GM12875 (cell line): ENCODE results near the gene PERP.

Experiments
- H3K4me3 ChIP-seq: one replicate; pipeline ENCODE4 v1.5.1; 2011; ENCODE audit warnings: low read depth, low read length, control low read depth
- TF ChIP-seq, protein P1 (sequence below): IDR thresholded peaks from 2 replicates; pipeline ENCODE4 v1.5.1; 2011; ENCODE audit warnings: low read depth, mild to moderate bottlenecking, control low read depth, inconsistent platforms, low read length, moderate library complexity, borderline replicate concordance; ENCODE audit not compliant: insufficient read depth

The PERP gene

DNA sequence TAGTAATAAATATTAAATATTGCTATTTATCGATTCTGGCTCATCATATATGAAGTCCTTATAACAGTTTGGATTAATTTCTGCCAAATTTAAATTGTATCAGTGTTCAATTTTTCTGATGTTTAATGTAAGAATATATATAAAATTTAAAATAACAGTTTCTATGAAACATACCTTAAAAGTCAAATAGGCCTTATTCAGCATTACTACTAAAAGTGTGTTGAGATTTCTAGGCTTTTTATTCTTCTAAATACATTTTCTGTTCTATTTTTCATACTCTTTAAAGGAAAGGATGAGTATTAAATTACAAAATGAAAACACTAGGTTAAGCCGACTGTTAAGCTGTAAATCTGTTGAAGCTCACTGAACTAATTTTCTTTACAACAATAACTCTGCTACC lies 13.6 kb downstream of the PERP start:
- TF ChIP-seq, protein P1, sequence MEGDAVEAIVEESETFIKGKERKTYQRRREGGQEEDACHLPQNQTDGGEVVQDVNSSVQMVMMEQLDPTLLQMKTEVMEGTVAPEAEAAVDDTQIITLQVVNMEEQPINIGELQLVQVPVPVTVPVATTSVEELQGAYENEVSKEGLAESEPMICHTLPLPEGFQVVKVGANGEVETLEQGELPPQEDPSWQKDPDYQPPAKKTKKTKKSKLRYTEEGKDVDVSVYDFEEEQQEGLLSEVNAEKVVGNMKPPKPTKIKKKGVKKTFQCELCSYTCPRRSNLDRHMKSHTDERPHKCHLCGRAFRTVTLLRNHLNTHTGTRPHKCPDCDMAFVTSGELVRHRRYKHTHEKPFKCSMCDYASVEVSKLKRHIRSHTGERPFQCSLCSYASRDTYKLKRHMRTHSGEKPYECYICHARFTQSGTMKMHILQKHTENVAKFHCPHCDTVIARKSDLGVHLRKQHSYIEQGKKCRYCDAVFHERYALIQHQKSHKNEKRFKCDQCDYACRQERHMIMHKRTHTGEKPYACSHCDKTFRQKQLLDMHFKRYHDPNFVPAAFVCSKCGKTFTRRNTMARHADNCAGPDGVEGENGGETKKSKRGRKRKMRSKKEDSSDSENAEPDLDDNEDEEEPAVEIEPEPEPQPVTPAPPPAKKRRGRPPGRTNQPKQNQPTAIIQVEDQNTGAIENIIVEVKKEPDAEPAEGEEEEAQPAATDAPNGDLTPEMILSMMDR: no peak
- no peak overlapping the region for H3K4me3 ChIP-seq

- TF ChIP-seq, protein P1: no peak
- H3K4me3 ChIP-seq: no peak overlapping the region
Observed at GRCh38 chr6:138092686-138093085, 14.5 kb downstream of the PERP start.

DNA sequence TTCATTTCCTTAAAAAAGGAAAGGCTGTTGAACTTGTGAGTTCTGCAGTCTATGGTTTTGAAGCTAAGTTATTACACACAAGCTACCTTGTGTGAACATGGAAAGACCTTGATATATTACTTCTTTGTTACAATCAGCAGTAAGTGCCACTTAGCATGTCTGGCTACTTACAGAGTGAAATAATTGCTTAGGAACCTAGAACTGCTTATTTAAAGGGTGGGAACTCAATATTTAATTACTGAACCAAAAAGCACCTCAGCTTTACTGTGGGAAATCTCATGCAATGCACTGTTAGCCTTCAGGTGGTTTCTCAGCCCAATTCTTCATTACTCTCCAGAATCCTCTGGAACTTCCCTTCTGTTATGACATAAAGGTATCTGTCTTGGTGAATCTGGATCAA lies 17.9 kb downstream of the PERP start:
- no peak overlapping the region for H3K4me3 ChIP-seq
- TF ChIP-seq, protein P1: no peak

DNA sequence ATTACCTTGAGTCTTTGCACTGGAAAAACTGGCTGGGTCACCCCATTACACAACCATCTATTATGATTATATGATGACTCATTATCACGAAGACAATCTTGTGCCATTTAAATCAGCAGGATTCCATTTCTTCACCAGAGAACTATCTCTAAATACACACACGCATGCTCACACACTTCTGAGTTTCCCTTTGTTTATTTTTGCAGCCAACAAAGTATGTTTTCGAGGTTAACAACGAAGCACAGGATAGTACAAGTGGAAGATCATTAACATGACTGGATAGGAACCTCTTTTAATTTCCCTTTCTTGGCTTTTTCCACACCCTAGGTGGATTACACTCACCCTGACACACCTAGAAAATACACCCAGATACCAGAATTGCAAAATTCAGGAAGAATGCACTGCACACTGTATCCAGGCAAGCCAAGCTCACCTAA lies 18.9 kb downstream of the PERP start:
- TF ChIP-seq, protein P1: no peak
- no peak overlapping the region for H3K4me3 ChIP-seq

GRCh38 chr6:138087593-138088325 lies 19.5 kb downstream of the PERP start:
- TF ChIP-seq, protein P1: no peak
- H3K4me3 ChIP-seq: no peak overlapping the region

DNA sequence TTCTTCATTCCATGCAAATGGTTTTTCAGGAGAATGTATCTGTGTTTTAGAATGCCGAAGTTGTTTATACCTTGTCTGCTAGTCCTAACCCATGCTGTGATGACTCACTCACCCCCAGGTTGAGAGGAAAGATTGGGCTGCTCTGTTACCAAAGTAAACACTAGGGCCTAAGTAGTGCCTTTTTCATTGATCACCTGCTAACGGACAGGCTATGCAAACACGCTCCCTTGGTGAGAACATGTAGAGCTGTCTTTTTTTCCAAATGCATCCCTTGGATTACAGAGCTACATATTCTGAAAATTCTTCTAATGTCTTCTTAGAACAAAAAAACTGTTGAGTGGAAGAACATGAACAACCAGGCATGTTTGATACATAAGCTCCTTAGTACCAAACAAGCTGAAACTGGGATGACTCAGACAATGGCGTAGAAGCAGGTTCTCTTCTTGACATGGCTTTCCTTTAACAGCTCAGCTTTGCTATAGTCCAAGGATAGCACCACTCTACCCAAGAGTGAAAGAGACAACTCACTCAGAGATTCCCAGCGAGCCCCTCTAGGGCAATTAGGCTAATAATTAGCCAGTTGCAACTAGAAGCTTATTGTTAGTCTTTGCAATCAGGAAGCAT lies 20.5 kb downstream of the PERP start:
- TF ChIP-seq, protein P1: no peak
- no peak overlapping the region for H3K4me3 ChIP-seq

GRCh38 chr6:138085839-138086222 lies 21.4 kb downstream of the PERP start:
- no peak overlapping the region for H3K4me3 ChIP-seq
- TF ChIP-seq, protein P1: no peak
